ENCODE results near the gene SELENON.
"Not testable (repeated sequence)": the region's sequence is repeated elsewhere in the genome, so short reads cannot be mapped to it uniquely, and the experiment has no call there.

Gene SELENON

DNA sequence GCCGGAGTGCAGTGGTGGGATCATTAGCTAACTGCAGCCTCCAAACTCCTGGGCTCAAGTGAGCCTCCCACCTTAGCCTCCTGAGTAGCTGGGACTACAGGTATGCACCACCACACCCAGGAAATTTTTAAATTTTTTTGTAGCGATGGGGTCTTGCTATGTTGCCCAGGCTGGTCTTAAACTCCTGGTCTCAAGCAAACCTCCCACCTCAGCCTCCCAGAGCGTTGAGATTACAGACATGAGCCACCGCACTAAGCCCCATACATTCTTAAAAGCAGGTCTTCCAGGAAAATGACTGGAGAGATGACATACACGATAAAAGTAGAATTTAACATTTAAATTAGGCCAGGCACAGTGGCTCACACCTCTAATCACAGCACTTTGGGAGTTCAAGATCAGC, 33.2 kb downstream of the SELENON start:
- no peak overlapping the region for H3K4me3 ChIP-seq (ENCODE audit: low read depth, low read length)
- no peak for TF ChIP-seq CTCF (IDR thresholded peaks at IDR 0.05; ENCODE audit: low read depth, low read length)

- TF ChIP-seq CTCF (IDR thresholded peaks at IDR 0.05; ENCODE audit: low read depth, low read length) = no peak
- no peak overlapping the region for H3K4me3 ChIP-seq (ENCODE audit: low read depth, low read length)
Measured at GRCh38 chr1:25834894-25835293, 34.9 kb downstream of the SELENON start.

- no peak for TF ChIP-seq CTCF (IDR thresholded peaks at IDR 0.05; ENCODE audit: low read depth, low read length)
- no peak overlapping the region for H3K4me3 ChIP-seq (ENCODE audit: low read depth, low read length)
Measured at GRCh38 chr1:25836695-25837094, 36.7 kb downstream of the SELENON start.

DNA sequence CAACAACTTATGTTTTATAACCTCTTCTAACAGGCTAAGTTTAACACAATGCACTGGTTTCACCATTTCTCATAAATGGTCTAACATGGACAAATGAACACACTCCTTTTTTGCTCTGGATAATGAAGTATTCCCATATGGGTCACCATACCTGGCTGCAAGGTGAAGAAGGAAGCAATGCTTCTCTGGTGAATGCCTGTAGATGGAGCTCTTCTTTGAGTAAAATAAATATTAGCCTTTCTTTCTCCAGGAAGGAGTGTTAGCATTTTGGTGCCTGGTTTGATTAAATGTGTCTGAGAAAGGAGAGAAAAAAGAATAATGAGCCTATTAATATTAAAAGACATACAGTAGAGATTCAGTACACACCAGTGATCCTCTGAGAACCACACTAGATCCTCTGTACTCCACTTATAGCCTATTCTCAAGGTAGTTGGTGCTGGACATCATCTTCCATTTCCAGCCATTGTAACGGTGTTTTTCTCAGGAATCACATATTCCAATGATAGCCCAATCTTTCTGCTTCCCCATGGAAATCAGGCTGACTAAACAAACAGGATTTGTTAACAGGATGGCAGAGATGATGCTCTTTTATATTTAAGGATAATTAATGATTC, 37.4 kb downstream of the SELENON start:
- H3K4me3 ChIP-seq (ENCODE audit: low read depth, low read length) = no peak overlapping the region
- TF ChIP-seq CTCF (IDR thresholded peaks at IDR 0.05; ENCODE audit: low read depth, low read length) = no peak

DNA sequence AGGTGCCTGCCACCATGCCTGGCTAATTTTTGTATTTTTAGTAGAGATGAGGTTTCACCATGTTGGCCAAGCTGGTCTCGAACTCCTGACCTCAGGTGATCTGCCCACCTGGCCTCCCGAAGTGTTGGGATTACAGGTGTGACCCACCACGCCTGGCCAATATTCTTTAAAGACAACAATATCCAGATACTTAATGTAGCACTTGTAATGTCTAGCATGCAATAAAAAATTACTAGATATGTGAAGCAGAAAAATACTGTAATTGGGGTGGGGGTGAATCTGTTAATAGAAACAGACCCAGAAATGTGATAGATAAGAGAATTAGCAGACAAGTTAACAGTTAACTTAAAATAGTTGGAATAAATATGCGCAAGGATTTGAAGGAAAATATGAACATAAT, 39.8 kb downstream of the SELENON start:
- not testable (repeated sequence) for H3K4me3 ChIP-seq (ENCODE audit: low read depth, low read length)

DNA sequence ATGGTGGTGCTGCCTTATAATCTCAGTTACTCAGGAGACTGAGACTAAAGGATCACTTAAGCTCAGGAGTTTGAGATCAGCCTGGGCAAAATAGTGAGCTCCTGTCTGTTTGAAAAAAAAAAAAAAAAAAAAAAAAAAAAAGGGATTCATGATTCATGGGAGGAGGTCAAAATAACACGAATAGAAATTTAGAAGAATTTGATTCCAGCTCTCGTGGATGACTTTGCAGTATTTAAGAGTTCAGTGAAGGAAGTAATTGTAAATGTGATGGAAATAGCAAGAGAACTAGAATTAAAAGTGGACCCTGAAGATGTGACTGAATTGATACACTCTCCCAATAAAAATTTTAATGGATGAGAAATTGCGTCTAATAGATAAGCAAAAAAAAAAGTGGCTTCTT, 43.5 kb downstream of the SELENON start:
- no peak overlapping the region for H3K4me3 ChIP-seq (ENCODE audit: low read depth, low read length)
- TF ChIP-seq CTCF (IDR thresholded peaks at IDR 0.05; ENCODE audit: low read depth, low read length) = no peak

GRCh38 chr1:25844536-25845337, 44.7 kb downstream of the SELENON start:
- H3K4me3 ChIP-seq (ENCODE audit: low read depth, low read length) = no peak overlapping the region
- TF ChIP-seq CTCF (IDR thresholded peaks at IDR 0.05; ENCODE audit: low read depth, low read length) = no peak
